ENCODE results near the gene MAGOHB.

MAGOHB gene

GRCh38 chr12:10636611-10637010 is 23.2 kb upstream of the MAGOHB start:
- Histone ChIP-seq H3K4ac (ENCODE audit: low read length) (no peak overlapping the region), H4K8ac (ENCODE audit: low read depth, low read length) (no peak overlapping the region), H3K14ac (ENCODE audit: low read length) (peak overlapping the region; percentile 57), H2BK12ac (ENCODE audit: low read length) (no peak overlapping the region), H3K9ac (ENCODE audit: low read depth, low read length, poor library complexity) (no peak overlapping the region), H3K4me1 (ENCODE audit: control insufficient read depth in 2 of 2, insufficient read depth in 1 of 2, low read depth in 1 of 2, low read length in 2 of 2) (no peaks in the 10 kb centered on the region), H3K27ac (replicated peaks; ENCODE audit: low read length) (no peak overlapping the region), H3K79me1 (ENCODE audit: low read depth, low read length) (no peaks in the 10 kb centered on the region), H3K18ac (ENCODE audit: low read length) (no peak overlapping the region), H3K4me3 (ENCODE audit: low read length in 2 of 2) (no peak overlapping the region), H3K9me3 (replicated peaks in 1 of 2; ENCODE audit: control insufficient read depth in 2 of 2, insufficient read depth in 1 of 2, low read depth in 1 of 2, low read length in 2 of 2) (no peaks in the 10 kb centered on the region), H2BK15ac (ENCODE audit: low read length) (no peak overlapping the region), H3K27me3 (ENCODE audit: control insufficient read depth in 3 of 3, insufficient read depth in 3 of 3, low read depth in 1 of 3, low read length in 3 of 3) (peaks cover 0 to 11% (median 0%) of the 10 kb centered on the region in 3 experiments), H2BK5ac (ENCODE audit: low read length) (no peak overlapping the region), H3K4me2 (ENCODE audit: insufficient read depth, low read length, poor library complexity, severe bottlenecking) (no peak overlapping the region), H4K91ac (ENCODE audit: low read depth, low read length, poor library complexity) (no peak overlapping the region), H3K36me3 (replicated peaks in 1 of 2; ENCODE audit: control insufficient read depth in 2 of 2, insufficient read depth in 2 of 2, low read length in 2 of 2) (no peaks in the 10 kb centered on the region), H2AK5ac (ENCODE audit: low read depth, low read length) (no peak overlapping the region), H2BK120ac (ENCODE audit: low read depth, low read length) (no peak overlapping the region), H2AFZ (ENCODE audit: low read length) (no peak overlapping the region), H3K23ac (ENCODE audit: low read depth, low read length, poor library complexity) (no peak overlapping the region)
- DNase-seq (ENCODE audit: low spot score), result no peak
- WGBS, 2 donors (ENCODE audit: extremely low coverage in 2 of 2, insufficient read length in 2 of 2, insufficient replicate concordance in 1 of 2), result no CpG with 5 or more reads among the region's 6 CpGs

DNA sequence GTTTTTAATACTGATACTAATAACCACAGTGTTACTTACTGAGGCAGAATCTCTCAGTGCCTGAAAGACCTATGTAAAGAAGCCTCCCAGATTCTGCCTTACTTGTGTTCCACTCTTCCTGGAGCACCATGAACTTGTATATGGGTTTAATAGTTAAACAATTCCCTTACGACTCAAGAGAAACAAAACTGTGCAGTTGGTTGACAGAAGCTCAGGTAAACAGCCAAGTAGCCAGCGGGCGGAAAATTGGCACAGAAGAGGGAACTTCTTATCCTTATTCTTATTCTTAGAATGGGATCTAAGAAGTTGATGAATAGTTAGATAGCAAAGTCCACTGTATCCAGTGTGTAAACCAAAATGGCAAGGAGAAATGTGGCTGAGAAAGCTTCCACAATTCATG is 22.7 kb upstream of the MAGOHB start:
- no peak overlapping the region for H2BK12ac ChIP-seq (ENCODE audit: low read length)
- no peak overlapping the region for H3K18ac ChIP-seq (ENCODE audit: low read length)
- no peak overlapping the region for H4K91ac ChIP-seq (ENCODE audit: low read depth, low read length, poor library complexity)
- no peak overlapping the region for H3K4me2 ChIP-seq (ENCODE audit: insufficient read depth, low read length, poor library complexity, severe bottlenecking)
- no peak overlapping the region for H2BK5ac ChIP-seq (ENCODE audit: low read length)
- H3K27ac ChIP-seq (replicated peaks; ENCODE audit: low read length), result no peak overlapping the region
- no peak overlapping the region for H3K14ac ChIP-seq (ENCODE audit: low read length)
- no peak overlapping the region for H2BK15ac ChIP-seq (ENCODE audit: low read length)
- H2BK120ac ChIP-seq (ENCODE audit: low read depth, low read length), result no peak overlapping the region
- no peak for DNase-seq (ENCODE audit: low spot score)
- H2AFZ ChIP-seq (ENCODE audit: low read length), result no peak overlapping the region
- H3K9ac ChIP-seq (ENCODE audit: low read depth, low read length, poor library complexity), result no peak overlapping the region
- peaks cover 0 to 12% (median 0%) of the 10 kb centered on the region in 3 experiments for H3K27me3 ChIP-seq (ENCODE audit: control insufficient read depth in 3 of 3, insufficient read depth in 3 of 3, low read depth in 1 of 3, low read length in 3 of 3)
- H3K79me1 ChIP-seq (ENCODE audit: low read depth, low read length), result no peaks in the 10 kb centered on the region
- no peak overlapping the region for H2AK5ac ChIP-seq (ENCODE audit: low read depth, low read length)
- H3K9me3 ChIP-seq (replicated peaks in 1 of 2; ENCODE audit: control insufficient read depth in 2 of 2, insufficient read depth in 1 of 2, low read depth in 1 of 2, low read length in 2 of 2), result no peaks in the 10 kb centered on the region
- no peak overlapping the region for H3K4ac ChIP-seq (ENCODE audit: low read length)
- H3K4me3 ChIP-seq (ENCODE audit: low read length in 2 of 2), result no peak overlapping the region
- H3K36me3 ChIP-seq (replicated peaks in 1 of 2; ENCODE audit: control insufficient read depth in 2 of 2, insufficient read depth in 2 of 2, low read length in 2 of 2), result no peaks in the 10 kb centered on the region
- H3K4me1 ChIP-seq (ENCODE audit: control insufficient read depth in 2 of 2, insufficient read depth in 1 of 2, low read depth in 1 of 2, low read length in 2 of 2), result no peaks in the 10 kb centered on the region
- no peak overlapping the region for H4K8ac ChIP-seq (ENCODE audit: low read depth, low read length)
- H3K23ac ChIP-seq (ENCODE audit: low read depth, low read length, poor library complexity), result no peak overlapping the region
- WGBS, 2 donors (ENCODE audit: extremely low coverage in 2 of 2, insufficient read length in 2 of 2, insufficient replicate concordance in 1 of 2), result no CpG with 5 or more reads among the region's 3 CpGs

DNA sequence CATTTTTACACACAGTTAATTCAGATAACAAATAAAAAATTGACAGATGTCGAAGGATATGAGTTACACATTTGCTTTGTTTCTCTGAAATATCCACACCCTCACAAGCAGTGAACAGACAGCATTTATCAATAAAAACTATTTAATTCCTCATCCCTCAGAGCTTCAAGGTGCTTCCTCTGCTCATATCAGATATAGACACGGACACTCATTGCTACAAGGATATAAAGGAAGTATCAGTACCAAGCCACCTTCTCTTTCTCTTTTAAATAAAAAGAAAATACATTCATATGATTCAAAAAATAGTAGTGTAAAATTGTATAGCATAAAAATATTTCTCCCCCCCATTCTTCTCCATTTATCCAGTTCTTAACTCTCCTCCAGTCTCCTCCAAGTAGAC is 21.9 kb upstream of the MAGOHB start:
- H3K4me2 ChIP-seq (ENCODE audit: insufficient read depth, low read length, poor library complexity, severe bottlenecking), result no peak overlapping the region
- H2BK15ac ChIP-seq (ENCODE audit: low read length), result no peak overlapping the region
- H3K79me1 ChIP-seq (ENCODE audit: low read depth, low read length), result no peaks in the 10 kb centered on the region
- no peak overlapping the region for H2BK12ac ChIP-seq (ENCODE audit: low read length)
- no CpG with 5 or more reads among the region's 2 CpGs for WGBS, 2 donors (ENCODE audit: extremely low coverage in 2 of 2, insufficient read length in 2 of 2, insufficient replicate concordance in 1 of 2)
- no peak overlapping the region for H3K14ac ChIP-seq (ENCODE audit: low read length)
- no peaks in the 10 kb centered on the region for H3K9me3 ChIP-seq (replicated peaks in 1 of 2; ENCODE audit: control insufficient read depth in 2 of 2, insufficient read depth in 1 of 2, low read depth in 1 of 2, low read length in 2 of 2)
- no peak overlapping the region for H4K8ac ChIP-seq (ENCODE audit: low read depth, low read length)
- H2BK120ac ChIP-seq (ENCODE audit: low read depth, low read length), result no peak overlapping the region
- H3K4me1 ChIP-seq (ENCODE audit: control insufficient read depth in 2 of 2, insufficient read depth in 1 of 2, low read depth in 1 of 2, low read length in 2 of 2), result no peaks in the 10 kb centered on the region
- no peak overlapping the region for H3K4ac ChIP-seq (ENCODE audit: low read length)
- H3K23ac ChIP-seq (ENCODE audit: low read depth, low read length, poor library complexity), result no peak overlapping the region
- H3K27me3 ChIP-seq (ENCODE audit: control insufficient read depth in 3 of 3, insufficient read depth in 3 of 3, low read depth in 1 of 3, low read length in 3 of 3), result peaks cover 0 to 14% (median 0%) of the 10 kb centered on the region in 3 experiments
- no peak overlapping the region for H3K18ac ChIP-seq (ENCODE audit: low read length)
- no peak overlapping the region for H4K91ac ChIP-seq (ENCODE audit: low read depth, low read length, poor library complexity)
- H3K27ac ChIP-seq (replicated peaks; ENCODE audit: low read length), result no peak overlapping the region
- H3K4me3 ChIP-seq (ENCODE audit: low read length in 2 of 2), result no peak overlapping the region
- DNase-seq (ENCODE audit: low spot score), result no peak
- no peak overlapping the region for H2BK5ac ChIP-seq (ENCODE audit: low read length)
- no peaks in the 10 kb centered on the region for H3K36me3 ChIP-seq (replicated peaks in 1 of 2; ENCODE audit: control insufficient read depth in 2 of 2, insufficient read depth in 2 of 2, low read length in 2 of 2)
- H2AFZ ChIP-seq (ENCODE audit: low read length), result no peak overlapping the region
- H3K9ac ChIP-seq (ENCODE audit: low read depth, low read length, poor library complexity), result no peak overlapping the region
- no peak overlapping the region for H2AK5ac ChIP-seq (ENCODE audit: low read depth, low read length)

- DNase-seq (ENCODE audit: low spot score), result no peak
Observed at GRCh38 chr12:10634427-10634826, 21.0 kb upstream of the MAGOHB start.

More at GRCh38 chr12:10634427-10634826, 21.0 kb upstream of the MAGOHB start:
- H2AK5ac ChIP-seq (ENCODE audit: low read depth, low read length), result no peak overlapping the region
- H3K9ac ChIP-seq (ENCODE audit: low read depth, low read length, poor library complexity), result no peak overlapping the region
- H3K79me1 ChIP-seq (ENCODE audit: low read depth, low read length), result no peaks in the 10 kb centered on the region
- H3K27me3 ChIP-seq (ENCODE audit: control insufficient read depth in 3 of 3, insufficient read depth in 3 of 3, low read depth in 1 of 3, low read length in 3 of 3), result peaks cover 0 to 14% (median 0%) of the 10 kb centered on the region in 3 experiments
- H3K4me2 ChIP-seq (ENCODE audit: insufficient read depth, low read length, poor library complexity, severe bottlenecking), result no peak overlapping the region
- no peak overlapping the region for H3K4me3 ChIP-seq (ENCODE audit: low read length in 2 of 2)
- WGBS, 2 donors (ENCODE audit: extremely low coverage in 2 of 2, insufficient read length in 2 of 2, insufficient replicate concordance in 1 of 2), result no CpG with 5 or more reads among the region's 5 CpGs
- H3K4me1 ChIP-seq (ENCODE audit: control insufficient read depth in 2 of 2, insufficient read depth in 1 of 2, low read depth in 1 of 2, low read length in 2 of 2), result no peaks in the 10 kb centered on the region
- no peak overlapping the region for H2BK120ac ChIP-seq (ENCODE audit: low read depth, low read length)
- H3K36me3 ChIP-seq (replicated peaks in 1 of 2; ENCODE audit: control insufficient read depth in 2 of 2, insufficient read depth in 2 of 2, low read length in 2 of 2), result no peaks in the 10 kb centered on the region
- no peak overlapping the region for H3K27ac ChIP-seq (replicated peaks; ENCODE audit: low read length)
- H2BK15ac ChIP-seq (ENCODE audit: low read length), result no peak overlapping the region
- no peak overlapping the region for H3K23ac ChIP-seq (ENCODE audit: low read depth, low read length, poor library complexity)
- no peak overlapping the region for H3K14ac ChIP-seq (ENCODE audit: low read length)
- no peaks in the 10 kb centered on the region for H3K9me3 ChIP-seq (replicated peaks in 1 of 2; ENCODE audit: control insufficient read depth in 2 of 2, insufficient read depth in 1 of 2, low read depth in 1 of 2, low read length in 2 of 2)
- no peak overlapping the region for H3K18ac ChIP-seq (ENCODE audit: low read length)
- H2BK12ac ChIP-seq (ENCODE audit: low read length), result no peak overlapping the region
- no peak overlapping the region for H4K91ac ChIP-seq (ENCODE audit: low read depth, low read length, poor library complexity)
- H2BK5ac ChIP-seq (ENCODE audit: low read length), result no peak overlapping the region
- no peak overlapping the region for H3K4ac ChIP-seq (ENCODE audit: low read length)
- H2AFZ ChIP-seq (ENCODE audit: low read length), result no peak overlapping the region
- H4K8ac ChIP-seq (ENCODE audit: low read depth, low read length), result no peak overlapping the region

Measured in neuronal stem cell (in vitro differentiated cells).